Astrocyte of the spinal cord (primary cell): ENCODE results near the gene LRP1B.

ENCODE experiments used
- DNase-seq: peaks from one replicate; pipeline ENCODE4 v3.0.0; 2011; ENCODE audit warnings: low read depth, low spot score
- H3K4me3 ChIP-seq: 2 replicates; pipeline ENCODE4 v1.5.1; 2011; ENCODE audit warnings: low read depth, mild to moderate bottlenecking, low read length, moderate library complexity
- CTCF ChIP-seq: IDR thresholded peaks from 2 replicates; pipeline ENCODE4 v1.5.1; 2012; ENCODE audit warnings: low read depth, mild to moderate bottlenecking, low read length, inconsistent platforms
- in situ Hi-C: cut with HindIII; loops from 2 replicates; pipeline ENCODE4 v1.10.0; 2017; ENCODE audit warnings: low sequenced_read_pairs

LRP1B gene

GRCh38 chr2:142131010-142131669 is at the start of gene LRP1B:
Gene LRP1B (minus strand): TSS chr2:142131016. CDS start chr2:142130729, 287 bp downstream.
- in situ Hi-C loops = no loop called here
- no peak for TF ChIP-seq CTCF
- peak; percentile 60 for DNase-seq
- H3K4me3 ChIP-seq = peak within 1 kb of the TSS; percentile 61

- no peak for TF ChIP-seq CTCF
- no peak for DNase-seq
- in situ Hi-C loops = no loop called here
- no peak overlapping the region for H3K4me3 ChIP-seq
Measured at GRCh38 chr2:142179686-142180085, 48.9 kb upstream of the LRP1B start.

GRCh38 chr2:142178604-142179003 is 47.8 kb upstream of the LRP1B start:
- no peak overlapping the region for H3K4me3 ChIP-seq
- in situ Hi-C loops = no loop called here
- no peak for TF ChIP-seq CTCF
- DNase-seq = no peak

- in situ Hi-C loops = no loop called here
- TF ChIP-seq CTCF = no peak
- DNase-seq = no peak
- no peak overlapping the region for H3K4me3 ChIP-seq
Measured at GRCh38 chr2:142176941-142177340, 46.1 kb upstream of the LRP1B start.

- TF ChIP-seq CTCF = no peak
- in situ Hi-C loops = no loop called here
- no peak overlapping the region for H3K4me3 ChIP-seq
- DNase-seq = no peak
Measured at GRCh38 chr2:142175813-142176338, 45.1 kb upstream of the LRP1B start.

GRCh38 chr2:142174176-142174575 is 43.4 kb upstream of the LRP1B start:
- no peak for DNase-seq
- no peak for TF ChIP-seq CTCF
- in situ Hi-C loops = no loop called here
- no peak overlapping the region for H3K4me3 ChIP-seq
